ENCODE measurements around the gene CDH22. TPM values are rescaled to one million over a fixed set of nuclear protein-coding genes. Genes with fewer than 3 reads are reported as not detected.

Gene CDH22
- total RNA-seq, 1 experiment from 2014 or later, result not detected

DNA sequence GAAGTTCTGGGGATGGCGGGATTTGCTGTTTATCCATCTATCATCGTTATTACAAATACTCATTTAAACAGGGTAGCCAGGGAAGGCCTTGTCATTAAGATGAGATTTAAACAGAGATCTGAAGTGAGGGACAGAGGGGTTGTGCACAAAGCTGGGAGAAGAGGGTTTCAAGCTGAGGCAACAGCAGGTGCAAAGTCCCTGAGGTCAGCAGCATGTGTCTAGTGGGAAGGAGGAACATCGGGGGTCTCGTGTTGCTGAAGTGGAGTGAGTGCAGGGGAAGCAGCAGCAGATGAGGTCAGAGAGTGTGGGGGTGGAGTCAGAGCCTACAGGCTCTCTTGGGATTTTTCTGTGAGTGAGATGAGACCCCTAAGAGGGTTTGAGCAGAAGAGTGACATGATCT is 52.0 kb downstream of the CDH22 start:
- intact Hi-C loops (cut with micrococcal nuclease; ENCODE audit: unreplicated experiment), result no loop called here
- no TSS peak for BruUV-seq (replicated peaks)

DNA sequence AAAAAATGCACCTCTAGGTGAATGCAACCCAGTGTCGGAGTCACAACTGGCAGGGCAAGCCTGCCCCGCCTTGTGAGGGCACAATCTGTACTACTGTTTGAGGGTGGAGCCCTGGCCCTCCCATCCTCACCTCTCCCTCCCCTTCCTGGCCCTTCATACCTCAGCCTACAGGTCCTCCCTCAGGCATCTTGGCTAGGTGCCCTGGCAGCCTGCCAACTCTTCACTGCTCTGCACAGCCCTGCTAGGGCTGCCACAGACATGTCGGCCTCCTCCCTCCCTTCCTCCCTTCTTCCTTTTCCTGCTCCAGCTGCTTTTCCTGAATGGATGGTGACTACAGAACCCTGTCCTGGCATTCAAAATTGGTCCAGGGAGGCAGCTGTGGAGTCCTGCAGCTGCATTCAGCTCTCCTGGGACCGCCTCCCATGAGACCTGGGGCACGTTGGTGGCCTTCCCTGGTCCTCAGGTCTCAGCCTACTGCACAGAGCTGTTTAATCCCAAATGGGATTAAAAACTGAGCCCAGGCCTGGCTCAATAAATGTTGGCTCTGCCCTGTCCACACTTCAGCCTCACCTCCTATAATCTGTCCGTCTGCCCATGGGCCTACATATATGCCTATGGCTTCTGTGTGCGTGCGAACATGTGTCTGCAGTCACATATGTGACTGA is 52.7 kb downstream of the CDH22 start:
- TF ChIP-seq POLR2AphosphoS5 (IDR thresholded peaks at IDR 0.05; ENCODE audit: low read depth, low read length), result no peak
- TF ChIP-seq, protein P1, sequence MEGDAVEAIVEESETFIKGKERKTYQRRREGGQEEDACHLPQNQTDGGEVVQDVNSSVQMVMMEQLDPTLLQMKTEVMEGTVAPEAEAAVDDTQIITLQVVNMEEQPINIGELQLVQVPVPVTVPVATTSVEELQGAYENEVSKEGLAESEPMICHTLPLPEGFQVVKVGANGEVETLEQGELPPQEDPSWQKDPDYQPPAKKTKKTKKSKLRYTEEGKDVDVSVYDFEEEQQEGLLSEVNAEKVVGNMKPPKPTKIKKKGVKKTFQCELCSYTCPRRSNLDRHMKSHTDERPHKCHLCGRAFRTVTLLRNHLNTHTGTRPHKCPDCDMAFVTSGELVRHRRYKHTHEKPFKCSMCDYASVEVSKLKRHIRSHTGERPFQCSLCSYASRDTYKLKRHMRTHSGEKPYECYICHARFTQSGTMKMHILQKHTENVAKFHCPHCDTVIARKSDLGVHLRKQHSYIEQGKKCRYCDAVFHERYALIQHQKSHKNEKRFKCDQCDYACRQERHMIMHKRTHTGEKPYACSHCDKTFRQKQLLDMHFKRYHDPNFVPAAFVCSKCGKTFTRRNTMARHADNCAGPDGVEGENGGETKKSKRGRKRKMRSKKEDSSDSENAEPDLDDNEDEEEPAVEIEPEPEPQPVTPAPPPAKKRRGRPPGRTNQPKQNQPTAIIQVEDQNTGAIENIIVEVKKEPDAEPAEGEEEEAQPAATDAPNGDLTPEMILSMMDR (IDR thresholded peaks at IDR 0.05), result no peak
- no peak for TF ChIP-seq TCF7L2 (IDR thresholded peaks at IDR 0.05; ENCODE audit: low read depth, low read length)
- TF ChIP-seq SIN3A (IDR thresholded peaks at IDR 0.05; ENCODE audit: borderline replicate concordance, insufficient read depth, low read depth, low read length), result no peak
- TF ChIP-seq, protein P2, sequence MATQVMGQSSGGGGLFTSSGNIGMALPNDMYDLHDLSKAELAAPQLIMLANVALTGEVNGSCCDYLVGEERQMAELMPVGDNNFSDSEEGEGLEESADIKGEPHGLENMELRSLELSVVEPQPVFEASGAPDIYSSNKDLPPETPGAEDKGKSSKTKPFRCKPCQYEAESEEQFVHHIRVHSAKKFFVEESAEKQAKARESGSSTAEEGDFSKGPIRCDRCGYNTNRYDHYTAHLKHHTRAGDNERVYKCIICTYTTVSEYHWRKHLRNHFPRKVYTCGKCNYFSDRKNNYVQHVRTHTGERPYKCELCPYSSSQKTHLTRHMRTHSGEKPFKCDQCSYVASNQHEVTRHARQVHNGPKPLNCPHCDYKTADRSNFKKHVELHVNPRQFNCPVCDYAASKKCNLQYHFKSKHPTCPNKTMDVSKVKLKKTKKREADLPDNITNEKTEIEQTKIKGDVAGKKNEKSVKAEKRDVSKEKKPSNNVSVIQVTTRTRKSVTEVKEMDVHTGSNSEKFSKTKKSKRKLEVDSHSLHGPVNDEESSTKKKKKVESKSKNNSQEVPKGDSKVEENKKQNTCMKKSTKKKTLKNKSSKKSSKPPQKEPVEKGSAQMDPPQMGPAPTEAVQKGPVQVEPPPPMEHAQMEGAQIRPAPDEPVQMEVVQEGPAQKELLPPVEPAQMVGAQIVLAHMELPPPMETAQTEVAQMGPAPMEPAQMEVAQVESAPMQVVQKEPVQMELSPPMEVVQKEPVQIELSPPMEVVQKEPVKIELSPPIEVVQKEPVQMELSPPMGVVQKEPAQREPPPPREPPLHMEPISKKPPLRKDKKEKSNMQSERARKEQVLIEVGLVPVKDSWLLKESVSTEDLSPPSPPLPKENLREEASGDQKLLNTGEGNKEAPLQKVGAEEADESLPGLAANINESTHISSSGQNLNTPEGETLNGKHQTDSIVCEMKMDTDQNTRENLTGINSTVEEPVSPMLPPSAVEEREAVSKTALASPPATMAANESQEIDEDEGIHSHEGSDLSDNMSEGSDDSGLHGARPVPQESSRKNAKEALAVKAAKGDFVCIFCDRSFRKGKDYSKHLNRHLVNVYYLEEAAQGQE (IDR thresholded peaks at IDR 0.05; ENCODE audit: insufficient read depth in 1 of 2, low read depth in 2 of 2, low read length in 1 of 2), result no peak
- peaks cover 3% of the 10 kb centered on the region; the same call in 1 of the 2 replicates for H3K4me1 ChIP-seq (ENCODE audit: control insufficient read depth, insufficient read depth, low read length)
- in situ Hi-C loops (cut with HindIII; ENCODE audit: low pct_unique_long_range_greater_than_20kb, low sequenced_read_pairs), result no loop called here
- H3K36me3 ChIP-seq (ENCODE audit: control insufficient read depth, insufficient read depth, low read length), result no peaks in the 10 kb centered on the region
- no peak overlapping the region for H3K4me3 ChIP-seq (ENCODE audit: low read depth in 2 of 2, low read length in 2 of 2)
- H3K9me3 ChIP-seq (ENCODE audit: control insufficient read depth, insufficient read depth, low read depth, low read length), result no peaks in the 10 kb centered on the region
- DNase-seq (ENCODE audit: low read depth, low spot score) (no peak), ATAC-seq (no peak)
- POLR2A ChIA-PET, result no interaction called here
- peaks cover 2% of the 10 kb centered on the region; the same call in 1 of the 2 replicates for H3K27me3 ChIP-seq (ENCODE audit: control insufficient read depth, insufficient read depth, low read length)
- H3K27ac ChIP-seq (ENCODE audit: low read length), result no peak overlapping the region
- CTCF ChIA-PET, result no interaction called here
- intact Hi-C loops (cut with micrococcal nuclease; ENCODE audit: unreplicated experiment), result no loop called here
- no TSS peak for BruUV-seq (replicated peaks)

More for the DNA sequence above, 52.0 kb downstream of the CDH22 start:
- ChIA-PET CTCF (no interaction called here), POLR2A (no interaction called here)
- TF ChIP-seq SIN3A (IDR thresholded peaks at IDR 0.05; ENCODE audit: borderline replicate concordance, insufficient read depth, low read depth, low read length) (no peak), POLR2AphosphoS5 (IDR thresholded peaks at IDR 0.05; ENCODE audit: low read depth, low read length) (no peak), TCF7L2 (IDR thresholded peaks at IDR 0.05; ENCODE audit: low read depth, low read length) (no peak)
- TF ChIP-seq, protein P1 (IDR thresholded peaks at IDR 0.05), result no peak
- TF ChIP-seq, protein P2 (IDR thresholded peaks at IDR 0.05; ENCODE audit: insufficient read depth in 1 of 2, low read depth in 2 of 2, low read length in 1 of 2), result no peak
- Histone ChIP-seq H3K36me3 (ENCODE audit: control insufficient read depth, insufficient read depth, low read length) (no peaks in the 10 kb centered on the region), H3K9me3 (ENCODE audit: control insufficient read depth, insufficient read depth, low read depth, low read length) (no peaks in the 10 kb centered on the region), H3K27ac (ENCODE audit: low read length) (no peak overlapping the region), H3K27me3 (ENCODE audit: control insufficient read depth, insufficient read depth, low read length) (peaks cover 2% of the 10 kb centered on the region; the same call in 1 of the 2 replicates), H3K4me1 (ENCODE audit: control insufficient read depth, insufficient read depth, low read length) (peaks cover 3% of the 10 kb centered on the region; the same call in 1 of the 2 replicates), H3K4me3 (ENCODE audit: low read depth in 2 of 2, low read length in 2 of 2) (no peak overlapping the region)
- ATAC-seq (no peak), DNase-seq (ENCODE audit: low read depth, low spot score) (no peak)
- in situ Hi-C loops (cut with HindIII; ENCODE audit: low pct_unique_long_range_greater_than_20kb, low sequenced_read_pairs), result no loop called here
